ENCODE data around the gene GABRE.

Gene GABRE

GRCh38 chrX:151982222-151982621, 7.7 kb upstream of the GABRE start:
- no peak for TF ChIP-seq CTCF (IDR thresholded peaks at IDR 0.05; ENCODE audit: low read depth, low read length, missing control alignments)
- H3K4me3 ChIP-seq (replicated peaks; ENCODE audit: low read depth, low read length), result no peak overlapping the region
- DNase-seq (ENCODE audit: extremely low read depth, low read depth), result peak; percentile 12

GRCh38 chrX:151981129-151981528, 6.7 kb upstream of the GABRE start:
- DNase-seq (ENCODE audit: extremely low read depth, low read depth), result no peak
- H3K4me3 ChIP-seq (replicated peaks; ENCODE audit: low read depth, low read length), result no peak overlapping the region
- no peak for TF ChIP-seq CTCF (IDR thresholded peaks at IDR 0.05; ENCODE audit: low read depth, low read length, missing control alignments)

GRCh38 chrX:151977923-151978322, 3.4 kb upstream of the GABRE start:
- TF ChIP-seq CTCF (IDR thresholded peaks at IDR 0.05; ENCODE audit: low read depth, low read length, missing control alignments), result no peak
- DNase-seq (ENCODE audit: extremely low read depth, low read depth), result no peak
- no peak overlapping the region for H3K4me3 ChIP-seq (replicated peaks; ENCODE audit: low read depth, low read length)

- no peak for TF ChIP-seq CTCF (IDR thresholded peaks at IDR 0.05; ENCODE audit: low read depth, low read length, missing control alignments)
- DNase-seq (ENCODE audit: extremely low read depth, low read depth), result no peak
- H3K4me3 ChIP-seq (replicated peaks; ENCODE audit: low read depth, low read length), result no peak overlapping the region
These were observed 2.5 kb upstream of the GABRE start for GRCh38 chrX:151977009-151977408.

GRCh38 chrX:151975736-151976275, 1.3 kb upstream of the GABRE start:
- DNase-seq (ENCODE audit: extremely low read depth, low read depth), result no peak
- TF ChIP-seq CTCF (IDR thresholded peaks at IDR 0.05; ENCODE audit: low read depth, low read length, missing control alignments), result no peak
- H3K4me3 ChIP-seq (replicated peaks; ENCODE audit: low read depth, low read length), result no peak overlapping the region

GRCh38 chrX:151975228-151975593, 735 bp upstream of the GABRE start:
- no peak for TF ChIP-seq CTCF (IDR thresholded peaks at IDR 0.05; ENCODE audit: low read depth, low read length, missing control alignments)
- DNase-seq (ENCODE audit: extremely low read depth, low read depth), result no peak
- H3K4me3 ChIP-seq (replicated peaks; ENCODE audit: low read depth, low read length), result no peak overlapping the region

- no peak for TF ChIP-seq CTCF (IDR thresholded peaks at IDR 0.05; ENCODE audit: low read depth, low read length, missing control alignments)
- peak overlapping the region; percentile 44 for H3K4me3 ChIP-seq (replicated peaks; ENCODE audit: low read depth, low read length)
- DNase-seq (ENCODE audit: extremely low read depth, low read depth), result no peak
These were observed 583 bp downstream of the GABRE start for GRCh38 chrX:151973851-151974335.
